A549 (cell line): Measurements from ENCODE around the gene ESRP2. TPM values are rescaled to one million over a fixed set of nuclear protein-coding genes. Genes with fewer than 3 reads are reported as not detected.

Source experiments
- ATAC-seq, 2 experiments: fragments of 200-7000 bp in 1 of 2; fragments of >200 bp in 1 of 2; cut with Nextera tagmentation in 1 of 2; cut with Tn5 transposase in 1 of 2; 3 replicates each; pipeline versions ENCODE4 v1.8.0 to v1.9.1; 2018 to 2020; ENCODE audit warnings: mild to moderate bottlenecking in 1 of 2, moderate library complexity in 1 of 2
- CTCF ChIA-PET: fragments of 300-600 bp; sonication (Branson Sonifier 250); formaldehyde crosslinking; extraction: SDS; loops from one replicate; lab custom pipeline; 2021; ENCODE audit warnings: antibody characterized with exemption, inconsistent platforms; lab: Yijun Ruan, JAX
- POLR2A ChIA-PET: fragments of 350-600 bp; formaldehyde crosslinking; extraction: SDS; loops from one replicate; lab custom pipeline; 2021; ENCODE audit warnings: antibody characterized with exemption, inconsistent platforms; lab: Yijun Ruan, JAX
- DNase-seq, 2 experiments: peaks; one replicate each; pipeline versions ENCODE4 v3.0.0 to v3.0.0-alpha.2; 2011 to 2016; ENCODE audit warnings: low read depth in 1 of 2, low spot score in 1 of 2
- FAIRE-seq: peaks from 2 replicates; lab custom pipeline; 2011; peaks lifted over from hg19 to GRCh38; lab: Jason Lieb, UNC
- H3K27ac ChIP-seq, 2 experiments: fragments of >200 bp; sonication (Bioruptor Twin); formaldehyde crosslinking; 3 replicates each; pipeline ENCODE4 v1.5.1; 2016 to 2017
- H3K4me1 ChIP-seq: fragments of >200 bp; sonication (Bioruptor Twin); formaldehyde crosslinking; 3 replicates; pipeline ENCODE4 v1.6.1; 2016
- H3K4me2 ChIP-seq: fragments of >200 bp; sonication (Bioruptor Twin); formaldehyde crosslinking; 3 replicates; pipeline ENCODE4 v1.6.1; 2016
- H3K4me3 ChIP-seq: fragments of >200 bp; sonication (Bioruptor Twin); formaldehyde crosslinking; 3 replicates; pipeline ENCODE4 v1.5.1; 2016
- H3K9me3 ChIP-seq: fragments of >200 bp; sonication (Bioruptor Twin); formaldehyde crosslinking; 3 replicates; pipeline ENCODE4 v1.6.1; 2016
- BHLHE40 ChIP-seq: IDR thresholded peaks from 2 replicates; pipeline ENCODE4 v1.6.1; 2012; ENCODE audit warnings: low read depth, low read length, inconsistent platforms
- CHD2 ChIP-seq: fragments of 150-350 bp; IDR thresholded peaks from 2 replicates; pipeline ENCODE4 v1.6.1; 2014; ENCODE audit warnings: low read length; ENCODE audit not compliant: partially characterized antibody
- E2F6 ChIP-seq: IDR thresholded peaks from 2 replicates; pipeline ENCODE4 v1.6.1; 2012; ENCODE audit warnings: low read depth, borderline replicate concordance
- EHMT2 ChIP-seq: fragments of 200-600 bp; sonication (generic); IDR thresholded peaks from 2 replicates; pipeline ENCODE4 v1.6.1; 2016; ENCODE audit warnings: antibody characterized with exemption, low read depth, mild to moderate bottlenecking, moderate library complexity
- FOSL2 ChIP-seq, 2 experiments: fragments of 450-650 bp in 1 of 2; fragments of >200 bp in 1 of 2; sonication (Bioruptor Twin) in 1 of 2; formaldehyde crosslinking; IDR thresholded peaks; 2 replicates each; pipeline versions ENCODE4 v1.5.0 to v1.6.1; 2016 to 2020; ENCODE audit warnings: mild to moderate bottlenecking in 1 of 2, moderate library complexity in 1 of 2
- FOXS1 ChIP-seq: fragments of 250-450 bp; sonication (Bioruptor Pico); IDR thresholded peaks from 2 replicates; pipeline ENCODE4 v1.5.0; 2020; ENCODE audit warnings: mild to moderate bottlenecking, moderate library complexity
- HDAC2 ChIP-seq: fragments of 200-600 bp; sonication (generic); IDR thresholded peaks from 2 replicates; pipeline ENCODE4 v1.6.1; 2016
- HEYL ChIP-seq: fragments of 250-450 bp; sonication (Bioruptor Pico); IDR thresholded peaks from 2 replicates; pipeline ENCODE4 v1.8.0; 2021; ENCODE audit warnings: mild to moderate bottlenecking, moderate library complexity
- HOXB13 ChIP-seq: fragments of 250-450 bp; sonication (Bioruptor Pico); IDR thresholded peaks from 2 replicates; pipeline ENCODE4 v1.5.0; 2020; ENCODE audit warnings: low read depth, mild to moderate bottlenecking, moderate library complexity
- KDM5A ChIP-seq: fragments of 200-600 bp; sonication (generic); IDR thresholded peaks from 2 replicates; pipeline ENCODE4 v1.6.1; 2016; ENCODE audit warnings: antibody characterized with exemption, mild to moderate bottlenecking
- MAFK ChIP-seq: fragments of 450-650 bp; IDR thresholded peaks from 2 replicates; pipeline ENCODE4 v1.6.1; 2014; ENCODE audit not compliant: partially characterized antibody
- MAZ ChIP-seq: fragments of 150-350 bp; IDR thresholded peaks from 2 replicates; pipeline ENCODE4 v1.6.1; 2014; ENCODE audit warnings: antibody characterized with exemption, low read depth, low read length, borderline replicate concordance
- MYC ChIP-seq: IDR thresholded peaks from 2 replicates; pipeline ENCODE4 v1.6.1; 2012; ENCODE audit warnings: mild to moderate bottlenecking, inconsistent platforms, low read length, improper control_type of control experiment, borderline replicate concordance
- NPAS2 ChIP-seq: fragments of 250-450 bp; sonication (Bioruptor Pico); IDR thresholded peaks from 2 replicates; pipeline ENCODE4 v1.8.0; 2022; ENCODE audit warnings: mild to moderate bottlenecking, moderate library complexity, borderline replicate concordance
- NR3C1 ChIP-seq: fragments of >200 bp; sonication (Bioruptor Twin); formaldehyde crosslinking; IDR thresholded peaks from 3 replicates; pipeline ENCODE4 v1.6.1; 2017
- PBX3 ChIP-seq: IDR thresholded peaks from 2 replicates; pipeline ENCODE4 v1.6.1; 2012
- POLR2AphosphoS2 ChIP-seq: conservative IDR thresholded peaks from 2 replicates; pipeline ENCODE4 v1.6.1; 2012; ENCODE audit warnings: low read length, improper control_type of control experiment, inconsistent platforms
- RFX5 ChIP-seq: fragments of 450-650 bp; IDR thresholded peaks from 2 replicates; pipeline ENCODE4 v1.7.1; 2014; ENCODE audit warnings: antibody characterized with exemption, mild to moderate bottlenecking, moderate library complexity
- SREBF2 ChIP-seq: fragments of 450-650 bp; IDR thresholded peaks from 2 replicates; pipeline ENCODE4 v1.6.1; 2014; ENCODE audit warnings: mild to moderate bottlenecking, moderate library complexity
- TP53 ChIP-seq: fragments of 250-450 bp; sonication (Bioruptor Pico); IDR thresholded peaks from 2 replicates; pipeline ENCODE4 v1.5.0; 2021; ENCODE audit warnings: mild to moderate bottlenecking, moderate library complexity
- ZFP36 ChIP-seq: fragments of 450-650 bp; IDR thresholded peaks from 2 replicates; pipeline ENCODE4 v1.6.1; 2014; ENCODE audit warnings: borderline replicate concordance; ENCODE audit not compliant: partially characterized antibody
- WGBS: methylation state at CpG from one replicate; pipeline ENCODE4 v1.1.6; 2017; ENCODE audit errors: missing lambda C conversion rate; 5-methylcytosine and 5-hydroxymethylcytosine counted together
- polyA plus RNA-seq, 4 experiments: library from polyadenylated mRNA; depleted of rRNA in 3 of 4; stranded (reverse); fragments of >200 nt; fragmentation: RNase III in 1 of 4; extraction: RNeasy Plus Mini Kit Qiagen cat#74134 plus additional on column Dnase treatment in 1 of 4; gene quantifications; 2 replicates in 3 of 4; 3 replicates in 1 of 4; pipeline ENCODE4 v1.2.3, GENCODE V29; 2011 to 2017
- TF ChIP-seq, protein P1 (sequence below): fragments of >200 bp; sonication (Bioruptor Twin); formaldehyde crosslinking; IDR thresholded peaks from 3 replicates; pipeline ENCODE4 v1.6.1; 2016

The ESRP2 gene
- polyA plus RNA-seq, 2 of the 4 experiments (the other 2 are of a cell fraction): 0.08 to 0.09 TPM

DNA sequence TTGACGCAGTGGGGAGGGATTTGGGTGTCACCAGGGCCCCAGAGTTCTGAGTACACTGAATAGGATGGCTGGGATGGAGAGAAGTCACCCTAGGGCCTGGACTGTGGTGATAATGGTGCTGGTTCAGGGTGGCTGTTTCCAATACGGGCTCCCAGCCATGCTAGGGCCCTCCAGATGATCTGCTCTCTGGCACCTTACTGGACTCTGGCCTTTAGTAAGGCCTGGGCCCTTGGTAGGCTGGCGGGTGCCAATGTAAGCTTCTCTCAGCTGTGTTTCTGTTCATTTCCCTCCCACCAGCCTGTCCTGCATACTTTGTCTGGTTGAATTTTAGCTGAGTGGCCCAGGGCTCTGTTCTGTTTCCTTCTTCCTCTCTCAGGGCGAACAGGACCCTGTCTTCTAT lies 12.0 kb upstream of the ESRP2 start:
- H3K4me3 ChIP-seq: no peak overlapping the region
- ChIA-PET POLR2A (interaction anchor here (0.7 kb wide), 1 partner anchor 63 kb away, joined by 3 read pairs; the partner anchor contains the start of genes PRMT7 and SLC7A6OS), CTCF (interaction anchor here (5.4 to 9.0 kb wide), 2 partner anchors 14 to 81 kb away, joined by 24 to 124 read pairs; partner anchors contain the start of gene SLC7A6)
- DNase-seq: no peak
- no peak overlapping the region for H3K4me2 ChIP-seq
- peaks cover 12% of the 10 kb centered on the region; the same call in 2 of the 3 replicates for H3K4me1 ChIP-seq
- TF ChIP-seq HOXB13 (CRISPR knock-in tag) (no peak), NPAS2 (CRISPR knock-in tag) (no peak), NR3C1 (no peak), MYC (no peak), MAZ (no peak), KDM5A (no peak), EHMT2 (no peak), FOXS1 (CRISPR knock-in tag) (no peak), E2F6 (no peak), POLR2AphosphoS2 (no peak), HDAC2 (no peak), ZFP36 (no peak), CHD2 (no peak), RFX5 (no peak)
- no peak for FAIRE-seq
- 94% methylated on average over 4 of the region's 4 CpGs for WGBS
- no peak for ATAC-seq
- no peak overlapping the region for H3K27ac ChIP-seq
- H3K9me3 ChIP-seq: no peaks in the 10 kb centered on the region

DNA sequence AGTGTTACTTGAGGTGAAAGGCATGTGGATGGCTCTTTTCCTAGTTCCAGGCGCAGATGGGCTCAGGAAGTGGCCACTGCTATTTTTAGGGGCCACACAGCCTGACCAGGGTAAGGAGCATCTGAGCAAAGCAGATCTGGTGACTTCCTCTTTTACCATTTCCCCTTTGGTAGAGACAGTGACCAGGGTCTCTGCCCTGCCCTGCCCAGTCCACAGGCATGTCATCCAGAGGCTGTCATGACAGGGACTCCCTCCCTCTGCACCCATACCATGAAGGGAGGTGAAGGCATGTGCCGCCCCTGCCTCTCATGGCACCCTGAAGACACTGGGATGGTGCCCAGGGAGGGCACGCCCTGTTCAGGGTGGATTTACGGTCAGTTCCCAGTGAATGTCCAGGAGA lies 11.5 kb upstream of the ESRP2 start:
- H3K9me3 ChIP-seq: no peaks in the 10 kb centered on the region
- no peak for DNase-seq
- WGBS: 97% methylated on average over 2 of the region's 4 CpGs
- no peak overlapping the region for H3K4me2 ChIP-seq
- no peak for FAIRE-seq
- CTCF ChIA-PET: interaction anchor here (5.4 to 9.0 kb wide), 4 partner anchors 13 to 81 kb away, joined by 24 to 124 read pairs (median 82); partner anchors contain the start of gene SLC7A6
- H3K4me1 ChIP-seq: peaks cover 12% of the 10 kb centered on the region; the same call in 2 of the 3 replicates
- TF ChIP-seq MAFK (no peak), MYC (no peak), HEYL (CRISPR knock-in tag) (no peak), PBX3 (no peak), BHLHE40 (no peak), FOSL2 (IDR thresholded peaks at IDR 0.05) (no peak), FOSL2 (CRISPR knock-in tag; IDR thresholded peaks at IDR 0.05) (no peak), NPAS2 (CRISPR knock-in tag) (no peak), SREBF2 (no peak), HDAC2 (no peak), MAZ (no peak), FOXS1 (CRISPR knock-in tag) (no peak), TP53 (CRISPR knock-in tag) (no peak)
- TF ChIP-seq, protein P1, sequence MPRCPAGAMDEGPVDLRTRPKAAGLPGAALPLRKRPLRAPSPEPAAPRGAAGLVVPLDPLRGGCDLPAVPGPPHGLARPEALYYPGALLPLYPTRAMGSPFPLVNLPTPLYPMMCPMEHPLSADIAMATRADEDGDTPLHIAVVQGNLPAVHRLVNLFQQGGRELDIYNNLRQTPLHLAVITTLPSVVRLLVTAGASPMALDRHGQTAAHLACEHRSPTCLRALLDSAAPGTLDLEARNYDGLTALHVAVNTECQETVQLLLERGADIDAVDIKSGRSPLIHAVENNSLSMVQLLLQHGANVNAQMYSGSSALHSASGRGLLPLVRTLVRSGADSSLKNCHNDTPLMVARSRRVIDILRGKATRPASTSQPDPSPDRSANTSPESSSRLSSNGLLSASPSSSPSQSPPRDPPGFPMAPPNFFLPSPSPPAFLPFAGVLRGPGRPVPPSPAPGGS: no peak
- POLR2A ChIA-PET: no interaction called here
- ATAC-seq: no peak
- H3K27ac ChIP-seq: no peak overlapping the region
- no peak overlapping the region for H3K4me3 ChIP-seq
